ENCODE data around the gene RXRG.

DNA sequence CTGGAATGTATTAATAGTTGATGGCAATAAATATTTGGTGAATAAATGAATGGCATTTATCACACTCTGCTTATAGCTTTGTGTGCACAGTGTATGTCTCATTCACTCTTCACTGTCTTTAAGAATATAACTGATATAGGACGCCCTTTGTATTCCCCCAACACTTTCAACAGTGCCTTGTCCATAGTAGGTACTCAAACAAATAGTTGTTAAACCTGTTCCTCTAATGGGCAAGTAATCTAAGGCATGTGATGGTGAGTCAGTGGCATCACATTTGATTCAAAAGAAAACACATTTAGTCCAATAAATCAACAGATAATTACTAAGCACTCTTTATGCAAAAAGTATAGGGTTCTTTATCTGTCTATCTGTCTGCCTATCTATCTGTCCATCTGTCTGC, 11.2 kb upstream of the RXRG start:
- TF ChIP-seq EZH2 (IDR thresholded peaks at IDR 0.05; ENCODE audit: insufficient read depth, poor library complexity, severe bottlenecking) = no peak
- no peak for TF ChIP-seq EZH2phosphoT487 (IDR thresholded peaks at IDR 0.05; ENCODE audit: insufficient read depth, low read depth)

All from GM23248 (cell line).